Suprapubic skin (tissue), 3 donors: ENCODE data around the gene CDK18.

Experiments used
- POLR2A ChIP-seq, 2 donors: fragments of 450-650 bp; IDR thresholded peaks; one replicate each; pipeline ENCODE4 v1.6.1; 2017; ENCODE audit warnings: antibody characterized with exemption in 2 of 2, mild to moderate bottlenecking in 2 of 2, moderate library complexity in 2 of 2
- TF ChIP-seq, protein P1 (sequence below), 2 donors: fragments of 200-600 bp in 1 of 2; fragments of 450-650 bp in 1 of 2; sonication (generic) in 1 of 2; IDR thresholded peaks; one replicate each; pipeline ENCODE4 v1.5.1; 2016 to 2019; ENCODE audit warnings: antibody characterized with exemption in 2 of 2, mild to moderate bottlenecking in 1 of 2, moderate library complexity in 1 of 2

GRCh38 chr1:205541161-205541886, 36.9 kb downstream of the CDK18 start:
- no peak for TF ChIP-seq POLR2A (IDR thresholded peaks at IDR 0.05)
- TF ChIP-seq, protein P1, sequence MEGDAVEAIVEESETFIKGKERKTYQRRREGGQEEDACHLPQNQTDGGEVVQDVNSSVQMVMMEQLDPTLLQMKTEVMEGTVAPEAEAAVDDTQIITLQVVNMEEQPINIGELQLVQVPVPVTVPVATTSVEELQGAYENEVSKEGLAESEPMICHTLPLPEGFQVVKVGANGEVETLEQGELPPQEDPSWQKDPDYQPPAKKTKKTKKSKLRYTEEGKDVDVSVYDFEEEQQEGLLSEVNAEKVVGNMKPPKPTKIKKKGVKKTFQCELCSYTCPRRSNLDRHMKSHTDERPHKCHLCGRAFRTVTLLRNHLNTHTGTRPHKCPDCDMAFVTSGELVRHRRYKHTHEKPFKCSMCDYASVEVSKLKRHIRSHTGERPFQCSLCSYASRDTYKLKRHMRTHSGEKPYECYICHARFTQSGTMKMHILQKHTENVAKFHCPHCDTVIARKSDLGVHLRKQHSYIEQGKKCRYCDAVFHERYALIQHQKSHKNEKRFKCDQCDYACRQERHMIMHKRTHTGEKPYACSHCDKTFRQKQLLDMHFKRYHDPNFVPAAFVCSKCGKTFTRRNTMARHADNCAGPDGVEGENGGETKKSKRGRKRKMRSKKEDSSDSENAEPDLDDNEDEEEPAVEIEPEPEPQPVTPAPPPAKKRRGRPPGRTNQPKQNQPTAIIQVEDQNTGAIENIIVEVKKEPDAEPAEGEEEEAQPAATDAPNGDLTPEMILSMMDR (IDR thresholded peaks at IDR 0.05), result no peak
